Amygdala (tissue), 56 donors: Measurements from ENCODE around the gene ZNG1E.
"Not testable (repeated sequence)": the region's sequence is repeated elsewhere in the genome, so short reads cannot be mapped to it uniquely, and the experiment has no call there.

ENCODE experiments used
- DNase-seq, 56 donors: peaks; one replicate each; lab custom pipeline; 2025; lab: John Stamatoyannopoulos, UW

Gene ZNG1E

GRCh38 chr9:65675589-65676021 is at the start of gene ZNG1E:
ZNG1E (plus strand) TSS chr9:65675928; CDS start chr9:65675977, 49 bp downstream.
- not testable (repeated sequence) for DNase-seq

GRCh38 chr9:65673579-65673978 is 2.1 kb upstream of the ZNG1E start:
- DNase-seq, result not testable (repeated sequence)

GRCh38 chr9:65675018-65675417 is 710 bp upstream of the ZNG1E start:
- not testable (repeated sequence) for DNase-seq

- DNase-seq, result not testable (repeated sequence)
These were observed 661 bp downstream of the ZNG1E start for GRCh38 chr9:65676389-65676788.

- not testable (repeated sequence) for DNase-seq
These were observed 2.8 kb downstream of the ZNG1E start for GRCh38 chr9:65678533-65678932.

- not testable (repeated sequence) for DNase-seq
These were observed 27.8 kb downstream of the ZNG1E start for GRCh38 chr9:65703550-65703949.

- DNase-seq, result not testable (repeated sequence)
These were observed 38.7 kb downstream of the ZNG1E start for GRCh38 chr9:65714445-65714844.

- DNase-seq, result not testable (repeated sequence)
These were observed 61.4 kb downstream of the ZNG1E start, which contains the start of gene FOXD4L4 for GRCh38 chr9:65737096-65737564. FOXD4L4 (plus strand) TSS chr9:65737146; CDS start chr9:65737146, 0 bp downstream.

- not testable (repeated sequence) for DNase-seq
These were observed 62.4 kb downstream of the ZNG1E start for GRCh38 chr9:65738133-65738532.
